C4-2B (cell line): ENCODE measurements around the gene TMEM147.

Experiments
- CTCF ChIP-seq: fragments of 450-650 bp; conservative IDR thresholded peaks from 2 replicates; pipeline ENCODE4 v1.5.1; 2017; ENCODE audit warnings: mild to moderate bottlenecking
- ZFX ChIP-seq: fragments of 450-650 bp; IDR thresholded peaks from 2 replicates; pipeline ENCODE4 v1.6.1; 2017

GRCh38 chr19:35549879-35550523, 4.6 kb downstream of the TMEM147 start:
- TF ChIP-seq CTCF: no peak
- no peak for TF ChIP-seq ZFX
